WERI-Rb-1 (cell line): ENCODE measurements around the gene GLUD1.
"Not testable (repeated sequence)": the region's sequence is repeated elsewhere in the genome, so short reads cannot be mapped to it uniquely, and the experiment has no call there.

Source experiments
- DNase-seq: peaks from one replicate; pipeline ENCODE4 v3.0.0-alpha.2; 2020
- H3K27ac ChIP-seq: fragments of 250-450 bp; sonication (Bioruptor Pico); 2 replicates; pipeline ENCODE4 v1.5.1; 2020; ENCODE audit warnings: mild to moderate bottlenecking, moderate library complexity
- H3K27me3 ChIP-seq: fragments of 250-450 bp; sonication (Bioruptor Pico); 2 replicates; pipeline ENCODE4 v1.5.1; 2021; ENCODE audit warnings: mild to moderate bottlenecking, low read depth, moderate library complexity; ENCODE audit not compliant: insufficient read depth, severe bottlenecking
- H3K36me3 ChIP-seq: fragments of 250-450 bp; sonication (Bioruptor Pico); 2 replicates; pipeline ENCODE4 v1.5.1; 2020; ENCODE audit warnings: mild to moderate bottlenecking, moderate library complexity
- H3K4me3 ChIP-seq: 2 replicates; pipeline ENCODE4 v1.5.1; 2011; ENCODE audit warnings: low read depth, mild to moderate bottlenecking, control low read depth, low read length
- H3K9me3 ChIP-seq: fragments of 250-450 bp; sonication (Bioruptor Pico); 2 replicates; pipeline ENCODE4 v1.5.1; 2021; ENCODE audit warnings: mild to moderate bottlenecking, moderate library complexity; ENCODE audit not compliant: severe bottlenecking
- TF ChIP-seq, protein P1 (sequence below): IDR thresholded peaks from 2 replicates; pipeline ENCODE4 v1.5.1; 2011; ENCODE audit warnings: low read depth, mild to moderate bottlenecking, control low read depth, inconsistent platforms, low read length

Gene GLUD1

DNA sequence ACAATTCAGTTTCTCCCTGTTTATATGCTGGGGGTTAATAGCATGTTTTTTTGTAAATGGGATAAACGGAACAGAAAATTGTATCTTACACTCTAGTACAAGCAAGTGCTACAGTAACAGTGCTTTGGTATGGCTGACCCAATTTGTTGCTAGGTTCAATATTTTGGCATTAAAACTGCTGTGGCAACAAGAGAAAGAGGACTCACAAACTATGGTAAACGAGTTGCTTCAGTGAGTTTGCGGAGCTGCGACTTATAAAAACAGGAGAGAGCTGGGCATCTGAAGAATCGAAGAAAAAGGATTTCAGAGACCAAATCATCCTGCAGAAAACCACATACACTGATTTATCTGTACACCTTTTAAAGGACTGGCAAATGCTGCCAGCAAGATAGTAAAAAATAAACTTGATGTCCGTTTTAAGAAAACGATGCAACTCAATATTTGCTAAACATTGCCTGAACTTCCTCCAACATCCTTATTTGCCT is 2.2 kb downstream of the GLUD1 start:
- TF ChIP-seq, protein P1, sequence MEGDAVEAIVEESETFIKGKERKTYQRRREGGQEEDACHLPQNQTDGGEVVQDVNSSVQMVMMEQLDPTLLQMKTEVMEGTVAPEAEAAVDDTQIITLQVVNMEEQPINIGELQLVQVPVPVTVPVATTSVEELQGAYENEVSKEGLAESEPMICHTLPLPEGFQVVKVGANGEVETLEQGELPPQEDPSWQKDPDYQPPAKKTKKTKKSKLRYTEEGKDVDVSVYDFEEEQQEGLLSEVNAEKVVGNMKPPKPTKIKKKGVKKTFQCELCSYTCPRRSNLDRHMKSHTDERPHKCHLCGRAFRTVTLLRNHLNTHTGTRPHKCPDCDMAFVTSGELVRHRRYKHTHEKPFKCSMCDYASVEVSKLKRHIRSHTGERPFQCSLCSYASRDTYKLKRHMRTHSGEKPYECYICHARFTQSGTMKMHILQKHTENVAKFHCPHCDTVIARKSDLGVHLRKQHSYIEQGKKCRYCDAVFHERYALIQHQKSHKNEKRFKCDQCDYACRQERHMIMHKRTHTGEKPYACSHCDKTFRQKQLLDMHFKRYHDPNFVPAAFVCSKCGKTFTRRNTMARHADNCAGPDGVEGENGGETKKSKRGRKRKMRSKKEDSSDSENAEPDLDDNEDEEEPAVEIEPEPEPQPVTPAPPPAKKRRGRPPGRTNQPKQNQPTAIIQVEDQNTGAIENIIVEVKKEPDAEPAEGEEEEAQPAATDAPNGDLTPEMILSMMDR = no peak
- no peaks in the 10 kb centered on the region for H3K9me3 ChIP-seq
- H3K27ac ChIP-seq = no peak overlapping the region
- peaks cover 19% of the 10 kb centered on the region for H3K36me3 ChIP-seq
- H3K27me3 ChIP-seq = no peaks in the 10 kb centered on the region
- H3K4me3 ChIP-seq = peak overlapping the region; percentile 88
- no peak for DNase-seq

DNA sequence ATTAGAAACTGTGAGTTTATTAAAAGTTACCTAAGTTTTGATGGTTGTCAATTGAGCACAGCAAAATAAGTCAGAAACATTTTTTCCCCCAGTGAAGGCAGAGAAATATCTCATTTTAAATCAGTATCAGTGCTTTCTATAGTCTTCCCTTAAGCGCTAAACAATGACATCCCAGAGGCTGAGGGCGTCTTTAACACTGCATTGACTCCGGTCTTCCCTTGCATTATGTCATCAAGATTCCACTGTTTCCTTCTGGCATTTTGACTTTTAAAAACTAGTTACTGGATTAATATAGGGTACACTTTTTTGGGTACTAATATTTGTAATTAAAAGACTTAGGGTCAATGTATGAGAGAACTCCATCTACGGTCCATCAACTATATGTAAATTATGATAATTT is 3.9 kb downstream of the GLUD1 start:
- no peak for DNase-seq
- H3K27me3 ChIP-seq = no peaks in the 10 kb centered on the region
- no peaks in the 10 kb centered on the region for H3K9me3 ChIP-seq
- peaks cover 21% of the 10 kb centered on the region for H3K36me3 ChIP-seq
- no peak overlapping the region for H3K4me3 ChIP-seq
- TF ChIP-seq, protein P1 = no peak
- no peak overlapping the region for H3K27ac ChIP-seq

DNA sequence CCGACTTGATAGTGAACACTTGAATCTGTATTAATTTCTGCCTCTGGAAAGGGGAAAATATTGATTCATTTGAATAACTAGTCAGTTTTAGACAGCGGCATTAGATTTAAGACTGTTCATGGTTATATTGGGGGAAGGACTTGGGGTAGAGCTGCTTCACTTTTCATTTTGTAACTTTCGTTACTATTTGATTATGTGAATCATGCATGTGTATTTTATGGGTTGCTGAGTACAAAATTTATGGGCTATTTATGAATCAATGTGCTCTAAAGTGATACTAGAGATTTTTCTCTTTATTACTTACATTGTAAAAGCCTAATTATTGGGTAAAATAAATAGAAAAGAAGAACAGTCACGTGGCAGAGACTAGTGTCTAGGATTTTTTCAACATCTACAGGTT is 4.9 kb downstream of the GLUD1 start:
- Histone ChIP-seq H3K36me3 (peaks cover 21% of the 10 kb centered on the region), H3K4me3 (no peak overlapping the region), H3K27me3 (no peaks in the 10 kb centered on the region), H3K9me3 (no peaks in the 10 kb centered on the region), H3K27ac (no peak overlapping the region)
- TF ChIP-seq, protein P1 = no peak
- no peak for DNase-seq

DNA sequence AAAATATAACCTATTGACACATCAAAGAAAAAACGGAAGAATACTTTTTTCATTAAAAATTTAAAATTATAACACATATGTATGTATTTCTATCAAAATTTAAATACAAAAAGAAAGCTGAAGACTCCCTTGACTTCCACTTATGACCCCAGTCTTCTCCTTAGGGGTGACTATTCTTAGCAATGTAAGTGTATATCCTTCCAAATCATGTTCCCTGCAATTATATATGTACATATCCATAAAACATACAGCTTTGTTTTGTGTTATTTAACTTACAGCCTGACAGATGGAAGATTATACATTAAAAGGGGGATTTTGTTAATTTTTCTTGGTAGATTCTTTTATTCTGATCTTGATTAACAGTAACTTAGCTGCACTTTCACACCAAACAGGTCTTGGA is 9.1 kb downstream of the GLUD1 start:
- Histone ChIP-seq H3K27ac (no peak overlapping the region), H3K27me3 (no peaks in the 10 kb centered on the region), H3K4me3 (no peak overlapping the region), H3K36me3 (peaks cover 21% of the 10 kb centered on the region), H3K9me3 (no peaks in the 10 kb centered on the region)
- DNase-seq = no peak
- TF ChIP-seq, protein P1 = no peak

DNA sequence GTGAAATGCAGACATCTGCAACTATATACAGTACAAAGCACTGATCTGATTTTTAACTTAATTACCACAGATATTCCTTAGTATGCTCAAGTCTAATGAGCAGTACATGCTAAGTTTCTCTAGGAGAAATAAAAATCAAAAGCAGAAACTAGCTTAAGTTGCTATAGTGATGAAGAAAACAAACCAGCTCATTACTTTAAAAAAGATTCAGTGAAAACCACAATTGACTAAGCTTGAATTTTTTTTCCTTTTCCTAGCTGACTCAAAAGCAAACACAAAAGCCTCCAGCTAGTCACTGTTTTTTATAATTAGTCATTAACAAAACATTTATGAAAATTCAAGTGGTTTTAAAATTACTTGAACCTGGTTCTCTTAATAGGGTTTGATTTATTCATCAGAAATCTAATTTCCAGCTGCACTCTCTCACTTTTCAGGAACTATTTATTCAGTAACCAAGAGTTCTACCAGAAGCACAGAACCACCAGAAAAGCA is 10.3 kb downstream of the GLUD1 start:
- H3K4me3 ChIP-seq, H3K27me3 ChIP-seq, H3K27ac ChIP-seq, DNase-seq, H3K9me3 ChIP-seq: not testable (repeated sequence)
- peaks cover 16% of the 10 kb centered on the region for H3K36me3 ChIP-seq

DNA sequence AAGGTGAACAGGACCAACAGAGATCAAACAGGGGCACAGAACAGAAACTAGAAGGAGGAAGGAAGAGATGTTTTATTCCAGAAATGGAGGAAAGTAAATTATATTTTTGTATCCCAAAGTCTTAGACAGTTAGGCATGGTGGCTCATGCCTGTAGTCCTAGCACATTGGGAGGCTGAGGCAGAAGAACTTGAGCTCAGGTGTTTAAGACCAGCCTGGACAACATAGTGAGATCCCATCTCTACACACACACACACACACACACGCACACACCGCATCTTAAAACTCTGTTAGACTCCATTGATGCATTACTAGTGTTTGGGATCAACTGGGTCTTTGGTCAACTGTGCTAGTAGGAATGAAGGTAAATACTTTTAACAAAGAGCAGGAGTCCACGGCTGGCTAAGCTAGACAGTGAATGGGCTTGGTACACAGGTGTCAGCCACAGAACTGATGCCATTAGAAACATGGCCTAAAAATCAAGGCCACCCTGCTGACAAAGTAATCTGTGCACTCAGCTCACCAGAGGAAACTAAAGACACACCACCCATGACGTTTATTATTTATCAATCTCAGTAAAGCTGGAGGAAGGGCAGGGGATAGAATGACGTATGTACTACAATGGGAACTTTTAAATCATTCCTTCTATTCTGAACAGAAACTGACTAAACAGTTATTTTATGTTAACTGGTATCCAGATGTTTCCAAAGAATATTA is 10.9 kb downstream of the GLUD1 start:
- H3K27ac ChIP-seq, H3K36me3 ChIP-seq, H3K9me3 ChIP-seq, H3K27me3 ChIP-seq, H3K4me3 ChIP-seq, DNase-seq: not testable (repeated sequence)

DNA sequence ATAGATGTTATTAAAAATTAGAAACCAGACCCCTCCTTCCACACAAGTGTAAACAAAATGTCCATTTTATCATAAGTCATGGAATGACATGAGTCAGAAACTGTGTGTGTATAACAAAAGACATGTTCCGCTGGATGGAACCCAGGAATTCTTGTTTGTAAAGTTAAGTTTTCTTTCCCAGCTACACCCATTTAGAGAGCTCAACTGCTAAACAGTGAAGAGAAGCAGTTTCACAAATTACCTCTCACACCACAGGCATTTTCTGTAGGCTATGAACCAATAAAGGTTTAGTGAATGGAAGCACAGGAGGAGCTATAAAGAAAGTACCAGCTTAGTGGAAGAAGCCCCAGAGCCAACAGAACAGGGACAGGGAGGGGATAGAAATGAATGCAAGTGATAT is 12.4 kb downstream of the GLUD1 start:
- not testable (repeated sequence) for DNase-seq, H3K4me3 ChIP-seq, H3K27ac ChIP-seq

DNA sequence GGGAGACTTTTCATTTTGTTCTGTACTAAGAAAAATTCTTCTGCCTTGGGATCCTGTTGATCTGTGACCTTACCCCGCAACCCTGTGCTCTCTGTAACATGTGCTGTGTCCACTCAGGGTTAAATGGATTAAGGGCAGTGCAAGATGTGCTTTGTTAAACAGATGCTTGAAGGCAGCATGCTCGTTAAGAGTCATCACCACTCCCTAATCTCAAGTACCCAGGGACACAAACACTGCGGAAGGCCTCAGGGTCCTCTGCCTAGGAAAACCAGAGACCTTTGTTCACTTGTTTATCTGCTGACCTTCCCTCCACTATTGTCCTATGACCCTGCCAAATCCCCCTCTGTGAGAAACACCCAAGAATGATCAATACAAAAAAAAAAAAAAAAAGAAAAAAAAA is 13.1 kb downstream of the GLUD1 start:
- not testable (repeated sequence) for H3K27me3 ChIP-seq, H3K27ac ChIP-seq, H3K4me3 ChIP-seq, H3K9me3 ChIP-seq, H3K36me3 ChIP-seq, DNase-seq

More for the DNA sequence above, 12.4 kb downstream of the GLUD1 start:
- not testable (repeated sequence) for H3K36me3 ChIP-seq, H3K27me3 ChIP-seq, H3K9me3 ChIP-seq

DNA sequence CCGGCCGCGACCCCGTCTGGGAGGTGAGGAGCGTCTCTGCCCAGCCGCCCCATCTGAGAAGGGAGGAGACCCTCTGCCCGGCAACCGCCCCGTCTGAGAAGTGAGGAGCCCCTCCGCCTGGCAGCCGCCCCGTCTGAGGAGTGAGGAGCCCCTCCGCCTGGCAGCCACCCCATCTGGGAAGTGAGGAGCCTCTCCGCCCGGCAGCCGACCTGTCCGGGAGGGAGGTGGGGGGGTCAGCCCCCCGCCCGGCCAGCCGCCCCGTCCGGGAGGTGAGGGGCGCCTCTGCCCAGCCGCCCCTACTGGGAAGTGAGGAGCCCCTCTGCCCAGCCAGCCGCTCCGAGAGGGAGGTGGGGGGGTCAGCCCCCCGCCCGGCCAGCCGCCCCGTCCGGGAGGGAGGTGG is 14.0 kb downstream of the GLUD1 start:
- H3K9me3 ChIP-seq, H3K27ac ChIP-seq, DNase-seq, H3K27me3 ChIP-seq, H3K36me3 ChIP-seq, H3K4me3 ChIP-seq: not testable (repeated sequence)
